ENCODE measurements around the gene GPR55.

DNA sequence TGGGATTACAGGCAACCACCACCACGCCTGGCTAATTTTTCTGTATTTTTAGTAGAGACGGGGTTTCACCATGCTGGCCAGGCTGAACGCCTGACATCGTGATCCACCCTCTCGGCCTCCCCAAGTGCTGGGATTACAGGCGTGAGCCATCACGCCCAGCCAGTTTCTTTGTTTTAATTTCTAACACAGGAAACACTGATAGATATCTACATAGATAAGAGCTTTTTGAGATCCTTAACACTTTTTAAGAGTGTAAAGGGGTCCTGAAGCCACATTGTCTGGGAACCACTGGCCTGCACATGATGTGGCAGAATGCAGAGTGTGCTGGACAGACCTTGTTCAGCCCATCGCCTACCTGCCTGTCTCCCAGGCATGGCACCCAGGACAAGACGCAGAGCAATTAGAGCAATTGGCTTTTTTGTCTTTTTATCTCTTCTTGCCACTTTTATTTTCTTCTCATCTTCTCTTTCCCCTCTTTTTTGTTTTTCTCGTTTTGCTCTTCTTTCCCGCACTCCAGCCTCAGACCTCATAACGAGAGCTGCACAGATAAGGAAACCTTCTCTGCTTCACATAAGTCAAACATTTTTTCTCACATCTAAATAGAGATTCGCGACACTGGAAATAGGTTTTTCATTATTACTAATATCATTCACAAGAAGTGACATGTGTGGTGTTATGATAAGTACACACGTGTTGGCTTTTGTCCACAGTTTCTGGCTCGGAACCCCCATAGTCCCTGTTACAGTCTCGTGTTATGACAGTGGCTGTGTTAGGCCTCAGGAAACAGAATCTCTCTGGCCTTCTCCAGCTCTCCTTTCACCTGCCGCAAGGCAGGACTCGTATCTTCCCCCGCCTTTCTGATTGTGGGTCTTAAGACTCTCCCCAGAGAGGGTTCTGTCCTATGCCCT, 25.2 kb upstream of the GPR55 start:
- TF ChIP-seq CTCF (IDR thresholded peaks at IDR 0.05): no peak
- no peak for TF ChIP-seq ZFX (IDR thresholded peaks at IDR 0.05; ENCODE audit: borderline replicate concordance)

Data from 22Rv1 (cell line).